Measurements from ENCODE around the gene PSMB10.

The PSMB10 gene

DNA sequence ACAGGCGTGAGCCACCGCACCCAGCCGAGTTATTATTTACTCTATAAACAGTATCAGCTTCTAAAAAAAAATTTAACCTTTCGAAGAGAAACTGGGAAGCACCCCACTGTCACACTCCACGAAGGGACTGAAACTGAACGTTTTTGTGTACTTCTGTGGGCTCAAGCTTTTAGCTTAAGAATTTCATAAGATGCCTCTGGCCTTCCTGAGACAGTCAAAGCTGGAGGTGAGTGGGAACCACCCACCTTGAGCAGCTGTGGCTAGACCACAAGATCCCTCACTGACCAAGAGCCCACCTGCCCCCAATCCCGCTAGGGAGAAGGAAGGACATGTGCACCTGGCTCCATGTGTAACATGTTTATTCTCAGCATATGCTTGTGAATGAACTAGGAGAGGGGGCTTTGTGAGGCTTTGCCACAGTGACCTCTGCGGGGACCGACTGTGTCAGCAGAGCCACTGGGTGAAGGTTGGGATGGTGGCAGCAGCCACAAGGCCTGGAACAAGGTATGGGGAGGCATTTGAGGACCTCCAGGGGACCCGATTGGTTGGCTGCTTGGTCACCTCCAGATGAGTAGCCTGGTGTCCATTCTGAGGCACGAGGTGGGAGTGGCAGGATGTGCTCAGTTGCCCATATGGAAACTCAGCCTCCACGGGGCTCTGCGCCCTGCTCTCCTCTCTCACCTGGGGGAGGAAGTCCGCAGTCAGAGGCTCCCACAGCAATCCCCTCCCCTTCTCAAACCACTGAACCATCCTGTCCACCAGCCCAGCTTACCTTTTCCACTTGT, 38.9 kb upstream of the PSMB10 start:
- TF ChIP-seq, protein P1, sequence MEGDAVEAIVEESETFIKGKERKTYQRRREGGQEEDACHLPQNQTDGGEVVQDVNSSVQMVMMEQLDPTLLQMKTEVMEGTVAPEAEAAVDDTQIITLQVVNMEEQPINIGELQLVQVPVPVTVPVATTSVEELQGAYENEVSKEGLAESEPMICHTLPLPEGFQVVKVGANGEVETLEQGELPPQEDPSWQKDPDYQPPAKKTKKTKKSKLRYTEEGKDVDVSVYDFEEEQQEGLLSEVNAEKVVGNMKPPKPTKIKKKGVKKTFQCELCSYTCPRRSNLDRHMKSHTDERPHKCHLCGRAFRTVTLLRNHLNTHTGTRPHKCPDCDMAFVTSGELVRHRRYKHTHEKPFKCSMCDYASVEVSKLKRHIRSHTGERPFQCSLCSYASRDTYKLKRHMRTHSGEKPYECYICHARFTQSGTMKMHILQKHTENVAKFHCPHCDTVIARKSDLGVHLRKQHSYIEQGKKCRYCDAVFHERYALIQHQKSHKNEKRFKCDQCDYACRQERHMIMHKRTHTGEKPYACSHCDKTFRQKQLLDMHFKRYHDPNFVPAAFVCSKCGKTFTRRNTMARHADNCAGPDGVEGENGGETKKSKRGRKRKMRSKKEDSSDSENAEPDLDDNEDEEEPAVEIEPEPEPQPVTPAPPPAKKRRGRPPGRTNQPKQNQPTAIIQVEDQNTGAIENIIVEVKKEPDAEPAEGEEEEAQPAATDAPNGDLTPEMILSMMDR (IDR thresholded peaks at IDR 0.05), result no peak

DNA sequence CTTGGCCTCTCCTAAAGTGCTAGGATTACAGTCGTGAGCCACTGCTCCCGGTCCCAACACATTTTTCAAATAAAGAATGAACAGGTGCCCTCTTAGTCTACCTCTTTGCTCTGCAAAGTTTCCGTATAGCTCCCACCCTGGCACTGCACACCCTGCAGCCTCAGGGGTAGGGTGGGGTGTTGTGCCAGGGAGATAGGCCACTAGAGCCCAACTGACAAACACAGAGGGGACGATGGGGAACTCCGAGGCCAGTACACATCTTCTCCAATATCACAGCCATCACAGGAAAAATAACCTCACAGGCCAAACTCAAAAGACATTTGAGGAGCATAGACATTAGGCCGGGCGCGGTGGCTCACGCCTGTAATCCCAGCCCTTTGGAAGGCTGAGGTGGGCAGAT, 34.5 kb upstream of the PSMB10 start:
- TF ChIP-seq, protein P1 (IDR thresholded peaks at IDR 0.05), result no peak

DNA sequence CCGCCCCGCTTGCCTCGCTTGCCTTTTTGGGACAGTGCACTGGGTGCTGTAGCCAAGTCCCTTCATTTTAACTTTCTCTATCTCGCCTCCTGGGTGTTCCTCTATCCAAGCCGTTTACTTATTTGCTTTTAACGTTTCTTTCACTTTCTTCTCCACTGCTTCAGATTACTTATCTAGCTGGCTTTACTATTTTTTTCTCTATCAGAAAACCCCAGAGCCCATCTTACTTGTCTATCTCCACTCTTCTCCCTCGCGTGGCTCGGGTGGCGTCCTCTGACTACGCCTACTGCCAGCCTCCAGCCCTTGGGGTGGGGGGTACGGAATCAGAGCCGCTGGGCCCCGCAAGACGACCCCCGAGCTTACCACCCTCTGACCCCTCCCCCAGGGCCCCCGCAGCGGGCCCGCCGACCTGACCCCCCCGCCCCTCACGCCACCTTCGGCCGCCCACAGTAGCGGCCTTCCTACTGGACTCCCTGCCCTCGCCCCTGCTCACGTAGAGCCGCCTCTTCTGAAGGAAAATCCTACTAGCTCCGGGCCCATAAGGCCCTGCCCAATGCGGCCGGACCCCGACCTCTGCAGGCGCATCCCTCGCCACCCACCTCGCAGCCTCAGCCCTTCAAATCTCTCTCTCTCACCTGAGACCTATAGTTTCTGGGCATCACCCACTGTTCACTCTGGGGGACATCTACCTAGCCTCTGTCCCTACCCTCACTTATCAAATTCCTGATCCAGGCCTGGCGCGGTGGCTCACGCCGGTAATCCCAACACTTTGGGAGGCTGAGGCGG, 32.8 kb upstream of the PSMB10 start:
- TF ChIP-seq, protein P1 (IDR thresholded peaks at IDR 0.05), result no peak

DNA sequence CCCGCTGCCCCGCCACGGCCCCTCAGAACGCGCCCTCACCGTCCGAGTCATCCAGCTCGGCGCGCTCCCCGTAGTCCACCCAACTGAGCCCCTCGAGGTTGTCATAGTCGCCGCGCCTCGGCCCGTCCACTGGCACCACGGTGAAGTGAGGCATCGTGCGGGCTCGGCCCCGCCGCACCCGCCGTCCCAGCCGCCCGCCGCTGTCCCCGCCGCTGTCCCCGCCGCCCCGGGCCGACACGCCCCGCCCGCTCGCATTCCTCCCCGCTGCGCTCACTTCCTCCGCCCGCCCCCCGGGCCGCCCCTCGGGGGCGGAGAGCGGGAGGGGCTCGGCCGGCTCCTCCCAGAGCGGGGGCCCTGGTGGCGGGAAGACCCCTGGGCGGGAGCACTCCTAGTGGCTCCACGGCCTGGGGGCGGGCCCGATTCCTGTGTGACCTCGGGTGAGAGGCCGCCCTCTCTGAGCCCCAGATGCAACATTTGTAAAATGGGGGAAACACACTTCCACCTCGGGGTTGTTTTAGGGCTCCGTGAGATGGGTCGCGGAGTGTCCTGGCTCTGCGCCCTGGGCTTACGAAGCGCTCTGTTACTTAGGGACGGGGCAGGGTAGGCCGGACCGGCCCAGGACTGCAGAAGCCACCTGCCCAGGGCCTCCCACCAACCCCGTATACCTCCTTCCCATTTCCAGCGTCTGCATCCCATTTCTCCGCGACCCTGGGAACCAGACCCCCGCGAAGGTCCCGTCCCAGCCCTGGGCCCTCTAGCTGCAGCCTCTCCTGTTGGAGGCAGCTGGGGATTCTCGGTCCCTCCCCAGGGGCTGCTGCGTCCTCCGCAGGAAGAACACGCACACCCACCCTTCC, 32.0 kb upstream of the PSMB10 start, which contains the start of gene SLC12A4:
Gene SLC12A4 (minus strand): TSS at position 238 of the 854 bp plus-strand sequence. CDS start 84 bp downstream, at position 154.
- TF ChIP-seq, protein P1 (IDR thresholded peaks at IDR 0.05), result no peak

DNA sequence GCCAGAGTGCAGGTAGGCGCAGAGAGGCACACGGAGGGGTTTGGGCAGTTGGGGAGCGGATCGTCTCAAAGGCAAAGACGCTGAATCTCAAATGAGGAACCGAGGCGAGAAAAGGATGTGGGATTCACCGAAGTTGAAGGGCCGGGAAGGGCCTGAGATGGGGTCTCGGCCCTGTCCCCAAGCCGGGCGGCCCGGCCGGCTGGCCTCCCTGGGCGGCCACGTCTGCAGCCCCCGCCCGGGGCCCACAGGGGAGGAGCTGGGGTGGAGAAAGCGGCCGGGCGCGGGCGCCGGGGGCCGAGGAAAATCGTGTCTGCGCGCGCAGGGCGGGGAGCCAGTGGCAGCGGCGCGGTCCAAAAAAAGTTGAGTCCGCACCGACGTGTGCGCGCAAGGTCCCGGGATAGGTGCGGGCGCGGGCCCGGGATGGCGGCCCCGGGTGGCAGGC, 31.3 kb upstream of the PSMB10 start:
- TF ChIP-seq, protein P1 (IDR thresholded peaks at IDR 0.05), result no peak

DNA sequence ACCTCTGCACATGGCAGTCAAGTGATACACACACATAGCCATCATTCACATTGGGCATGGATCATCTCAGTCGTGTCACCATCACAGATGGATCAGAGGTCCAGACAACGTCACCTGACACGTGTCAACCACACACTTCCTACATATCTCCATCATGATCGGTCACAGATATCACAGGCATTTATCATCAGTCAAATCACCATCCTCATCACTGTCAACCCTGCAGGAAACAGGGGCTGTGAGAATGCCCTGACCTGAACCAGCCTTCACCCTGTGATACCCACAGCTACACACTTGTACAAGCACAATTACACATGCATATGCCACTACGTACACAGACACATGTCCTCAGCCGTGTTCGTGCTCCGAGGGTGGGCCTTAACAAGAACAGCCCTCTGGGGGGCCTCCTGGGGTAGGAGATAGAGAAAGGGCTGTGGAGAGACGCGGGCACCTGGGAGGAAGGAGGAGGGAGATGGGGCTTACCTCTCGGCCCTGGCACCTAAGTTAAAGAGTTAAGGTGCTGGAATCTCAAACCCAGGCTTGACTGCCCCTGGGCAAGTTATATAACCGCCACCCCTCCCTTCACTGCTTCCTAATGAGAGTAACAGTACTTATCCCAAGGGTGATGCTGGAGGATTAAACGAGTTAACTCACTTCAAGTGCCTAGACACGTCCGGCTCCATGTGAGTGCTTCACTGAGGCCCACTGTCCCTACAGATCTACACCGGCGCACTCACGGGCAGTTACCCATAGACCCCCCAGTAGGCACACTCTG, 30.7 kb upstream of the PSMB10 start:
- TF ChIP-seq, protein P1 (IDR thresholded peaks at IDR 0.05), result no peak

Data from LNCAP (cell line).